Measurements from ENCODE around the gene XPO6.

- no peak for TF ChIP-seq CTCF (conservative IDR thresholded peaks at IDR 0.05; ENCODE audit: low read depth, low read length)
- TF ChIP-seq EZH2 (IDR thresholded peaks at IDR 0.05; ENCODE audit: low read length, unreplicated experiment), result no peak
Measured at GRCh38 chr16:28139530-28139929, 72.2 kb downstream of the XPO6 start.

Data from PC-3 (cell line).